ENCODE measurements around the gene CKS1B. TPM values are rescaled to one million over a fixed set of nuclear protein-coding genes. Genes with fewer than 3 reads are reported as not detected.

The CKS1B gene
- total and polyA plus RNA-seq, 9 of the 15 experiments (the other 6 are each of a cell fraction or from before 2014, with no cell fraction given): 215 to 1,103 (median 460) TPM

- TF ChIP-seq, protein P1, sequence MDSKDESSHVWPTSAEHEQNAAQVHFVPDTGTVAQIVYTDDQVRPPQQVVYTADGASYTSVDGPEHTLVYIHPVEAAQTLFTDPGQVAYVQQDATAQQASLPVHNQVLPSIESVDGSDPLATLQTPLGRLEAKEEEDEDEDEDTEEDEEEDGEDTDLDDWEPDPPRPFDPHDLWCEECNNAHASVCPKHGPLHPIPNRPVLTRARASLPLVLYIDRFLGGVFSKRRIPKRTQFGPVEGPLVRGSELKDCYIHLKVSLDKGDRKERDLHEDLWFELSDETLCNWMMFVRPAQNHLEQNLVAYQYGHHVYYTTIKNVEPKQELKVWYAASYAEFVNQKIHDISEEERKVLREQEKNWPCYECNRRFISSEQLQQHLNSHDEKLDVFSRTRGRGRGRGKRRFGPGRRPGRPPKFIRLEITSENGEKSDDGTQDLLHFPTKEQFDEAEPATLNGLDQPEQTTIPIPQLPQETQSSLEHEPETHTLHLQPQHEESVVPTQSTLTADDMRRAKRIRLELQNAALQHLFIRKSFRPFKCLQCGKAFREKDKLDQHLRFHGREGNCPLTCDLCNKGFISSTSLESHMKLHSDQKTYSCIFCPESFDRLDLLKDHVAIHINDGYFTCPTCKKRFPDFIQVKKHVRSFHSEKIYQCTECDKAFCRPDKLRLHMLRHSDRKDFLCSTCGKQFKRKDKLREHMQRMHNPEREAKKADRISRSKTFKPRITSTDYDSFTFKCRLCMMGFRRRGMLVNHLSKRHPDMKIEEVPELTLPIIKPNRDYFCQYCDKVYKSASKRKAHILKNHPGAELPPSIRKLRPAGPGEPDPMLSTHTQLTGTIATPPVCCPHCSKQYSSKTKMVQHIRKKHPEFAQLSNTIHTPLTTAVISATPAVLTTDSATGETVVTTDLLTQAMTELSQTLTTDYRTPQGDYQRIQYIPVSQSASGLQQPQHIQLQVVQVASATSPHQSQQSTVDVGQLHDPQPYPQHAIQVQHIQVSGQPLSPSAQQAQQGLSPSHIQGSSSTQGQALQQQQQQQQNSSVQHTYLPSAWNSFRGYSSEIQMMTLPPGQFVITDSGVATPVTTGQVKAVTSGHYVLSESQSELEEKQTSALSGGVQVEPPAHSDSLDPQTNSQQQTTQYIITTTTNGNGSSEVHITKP (IDR thresholded peaks at IDR 0.05; ENCODE audit: partially characterized antibody): peak; percentile 56
- no peak for TF ChIP-seq TAF1 (IDR thresholded peaks at IDR 0.05; ENCODE audit: control insufficient read depth, extremely low read depth, insufficient read depth, low read length, severe bottlenecking)
- TF ChIP-seq KDM4B (IDR thresholded peaks at IDR 0.05; ENCODE audit: borderline replicate concordance in 2 of 2, low read depth in 1 of 2): no peak
- TF ChIP-seq RB1 (IDR thresholded peaks at IDR 0.05; ENCODE audit: low read depth): no peak
- no peak for TF ChIP-seq BRCA1 (IDR thresholded peaks at IDR 0.05)
- no peak for TF ChIP-seq BRCA1 (CRISPR knock-in tag; IDR thresholded peaks at IDR 0.05)
- TF ChIP-seq SOX6 (IDR thresholded peaks at IDR 0.05): no peak
- no peak; the same call in none of the 2 replicates for TF ChIP-seq ZNF740 (CRISPR knock-in tag; IDR thresholded peaks at IDR 0.05)
- no peak for TF ChIP-seq ZNF740 (tag; IDR thresholded peaks at IDR 0.05)
- TF ChIP-seq ARID3A (IDR thresholded peaks at IDR 0.05; ENCODE audit: borderline replicate concordance, low read depth, low read length): no peak
- TF ChIP-seq ZFX (CRISPR knock-in tag; IDR thresholded peaks at IDR 0.05): peak; percentile 54; the same call in 1 of the 2 replicates
- no peak for TF ChIP-seq SMARCA5 (IDR thresholded peaks at IDR 0.05)
- TF ChIP-seq, protein P2, sequence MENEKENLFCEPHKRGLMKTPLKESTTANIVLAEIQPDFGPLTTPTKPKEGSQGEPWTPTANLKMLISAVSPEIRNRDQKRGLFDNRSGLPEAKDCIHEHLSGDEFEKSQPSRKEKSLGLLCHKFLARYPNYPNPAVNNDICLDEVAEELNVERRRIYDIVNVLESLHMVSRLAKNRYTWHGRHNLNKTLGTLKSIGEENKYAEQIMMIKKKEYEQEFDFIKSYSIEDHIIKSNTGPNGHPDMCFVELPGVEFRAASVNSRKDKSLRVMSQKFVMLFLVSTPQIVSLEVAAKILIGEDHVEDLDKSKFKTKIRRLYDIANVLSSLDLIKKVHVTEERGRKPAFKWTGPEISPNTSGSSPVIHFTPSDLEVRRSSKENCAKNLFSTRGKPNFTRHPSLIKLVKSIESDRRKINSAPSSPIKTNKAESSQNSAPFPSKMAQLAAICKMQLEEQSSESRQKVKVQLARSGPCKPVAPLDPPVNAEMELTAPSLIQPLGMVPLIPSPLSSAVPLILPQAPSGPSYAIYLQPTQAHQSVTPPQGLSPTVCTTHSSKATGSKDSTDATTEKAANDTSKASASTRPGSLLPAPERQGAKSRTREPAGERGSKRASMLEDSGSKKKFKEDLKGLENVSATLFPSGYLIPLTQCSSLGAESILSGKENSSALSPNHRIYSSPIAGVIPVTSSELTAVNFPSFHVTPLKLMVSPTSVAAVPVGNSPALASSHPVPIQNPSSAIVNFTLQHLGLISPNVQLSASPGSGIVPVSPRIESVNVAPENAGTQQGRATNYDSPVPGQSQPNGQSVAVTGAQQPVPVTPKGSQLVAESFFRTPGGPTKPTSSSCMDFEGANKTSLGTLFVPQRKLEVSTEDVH (IDR thresholded peaks at IDR 0.05; ENCODE audit: low read depth, partially characterized antibody): no peak
- no peak for TF ChIP-seq SMAD1 (IDR thresholded peaks at IDR 0.05; ENCODE audit: low read depth, low read length, partially characterized antibody)
- no peak for TF ChIP-seq NKRF (IDR thresholded peaks at IDR 0.05; ENCODE audit: borderline replicate concordance)
- no peak for TF ChIP-seq EZH2 (IDR thresholded peaks at IDR 0.05; ENCODE audit: borderline replicate concordance, low read depth, low read length)
Observed at GRCh38 chr1:155001675-155002463, 27.4 kb downstream of the CKS1B start (continued).
